GM23338 (cell line): ENCODE data around the gene GPATCH4. TPM values are rescaled to one million over a fixed set of nuclear protein-coding genes. Genes with fewer than 3 reads are reported as not detected.

ENCODE experiments used
- ATAC-seq: fragments of 200-7000 bp; cut with Tn5 transposase; 3 replicates; pipeline ENCODE4 v1.9.1; 2020
- DNase-seq: peaks from one replicate; pipeline ENCODE4 v3.0.0-alpha.2; 2015; ENCODE audit warnings: low spot score
- H2AFZ ChIP-seq: fragments of 200-600 bp; sonication (generic); 2 replicates; pipeline ENCODE4 v1.8.0; 2016; ENCODE audit warnings: antibody characterized with exemption, mild to moderate bottlenecking, moderate library complexity
- H3F3A ChIP-seq: fragments of 200-600 bp; sonication (generic); replicated peaks from 2 replicates; pipeline ENCODE4 v1.8.0; 2017; ENCODE audit warnings: antibody characterized with exemption, mixed run types, low read depth
- H3K27ac ChIP-seq: fragments of 200-600 bp; sonication (generic); 2 replicates; pipeline ENCODE4 v1.6.1; 2016; ENCODE audit warnings: low read depth
- H3K27me3 ChIP-seq: fragments of 200-600 bp; sonication (generic); 2 replicates; pipeline ENCODE4 v1.8.0; 2016; ENCODE audit warnings: mild to moderate bottlenecking, mixed run types, moderate library complexity; ENCODE audit not compliant: insufficient read depth
- H3K36me3 ChIP-seq: fragments of 200-600 bp; sonication (generic); 2 replicates; pipeline ENCODE4 v1.8.0; 2016; ENCODE audit warnings: mild to moderate bottlenecking; ENCODE audit not compliant: insufficient read depth
- H3K4me1 ChIP-seq: fragments of 200-600 bp; sonication (generic); 2 replicates; pipeline ENCODE4 v1.8.0; 2016; ENCODE audit warnings: mild to moderate bottlenecking, moderate library complexity; ENCODE audit not compliant: insufficient read depth
- H3K4me2 ChIP-seq: fragments of 200-600 bp; sonication (generic); 2 replicates; pipeline ENCODE4 v1.7.1; 2017; ENCODE audit warnings: mixed run types
- H3K4me3 ChIP-seq: fragments of 200-600 bp; sonication (generic); 2 replicates; pipeline ENCODE4 v1.6.1; 2016; ENCODE audit warnings: mixed run types
- H3K79me2 ChIP-seq: fragments of 200-600 bp; sonication (generic); replicated peaks from 2 replicates; pipeline ENCODE4 v1.8.0; 2017; ENCODE audit warnings: mild to moderate bottlenecking; ENCODE audit not compliant: insufficient read depth
- H3K9me2 ChIP-seq: fragments of 200-600 bp; sonication (generic); 2 replicates; pipeline ENCODE4 v1.8.0; 2017; ENCODE audit not compliant: insufficient read depth
- H4K20me1 ChIP-seq: fragments of 200-600 bp; sonication (generic); replicated peaks from 2 replicates; pipeline ENCODE4 v1.8.0; 2017; ENCODE audit warnings: mild to moderate bottlenecking; ENCODE audit not compliant: insufficient read depth
- H3K27ac Mint-ChIP-seq: 2 replicates; pipeline ENCODE4 v1.8.0; 2020; ENCODE audit warnings: inconsistent platforms, mild to moderate bottlenecking, moderate library complexity, mixed read lengths
- H3K27me3 Mint-ChIP-seq: 3 replicates; pipeline ENCODE4 v1.8.0; 2022; ENCODE audit warnings: low read depth, mild to moderate bottlenecking, moderate library complexity, mixed read lengths, inconsistent platforms; ENCODE audit not compliant: insufficient read depth, poor library complexity
- H3K36me3 Mint-ChIP-seq: 3 replicates; pipeline ENCODE4 v1.8.0; 2021; ENCODE audit warnings: low read depth, mild to moderate bottlenecking, inconsistent platforms, moderate library complexity, mixed read lengths
- H3K4me1 Mint-ChIP-seq: 3 replicates; pipeline ENCODE4 v1.8.0; 2020; ENCODE audit warnings: mild to moderate bottlenecking, inconsistent platforms, mixed read lengths
- H3K4me3 Mint-ChIP-seq: 3 replicates; pipeline ENCODE4 v1.8.0; 2021; ENCODE audit warnings: moderate library complexity, mild to moderate bottlenecking, inconsistent platforms, mixed read lengths
- H3K9me3 Mint-ChIP-seq: 3 replicates; pipeline ENCODE4 v1.8.0; 2020; ENCODE audit warnings: moderate library complexity, mild to moderate bottlenecking, inconsistent platforms, mixed read lengths
- CREB1 ChIP-seq: fragments of 250-450 bp; sonication (Bioruptor Pico); IDR thresholded peaks from 2 replicates; pipeline ENCODE4 v1.5.0; 2020; ENCODE audit warnings: low read depth, mild to moderate bottlenecking, moderate library complexity
- JUNB ChIP-seq: IDR thresholded peaks from one replicate; pipeline ENCODE4 v1.6.1; 2016; ENCODE audit warnings: antibody characterized with exemption; ENCODE audit not compliant: unreplicated experiment
- STAT1 ChIP-seq: IDR thresholded peaks from one replicate; pipeline ENCODE4 v1.6.1; 2016; ENCODE audit warnings: antibody characterized with exemption; ENCODE audit not compliant: unreplicated experiment
- ZNF114 ChIP-seq: fragments of 250-450 bp; sonication (Bioruptor Pico); IDR thresholded peaks from 2 replicates; pipeline ENCODE4 v1.5.0; 2020; ENCODE audit warnings: mild to moderate bottlenecking, moderate library complexity
- ZNF331 ChIP-seq: fragments of 250-450 bp; sonication (Bioruptor Pico); IDR thresholded peaks from 2 replicates; pipeline ENCODE4 v1.5.0; 2020; ENCODE audit warnings: low read depth, mild to moderate bottlenecking, moderate library complexity
- polyA plus RNA-seq: library from polyadenylated mRNA; unstranded; fragments of >200 nt; fragmentation: Nextera tagmentation; extraction: Ambion mirVana; gene quantifications from 2 replicates; pipeline ENCODE4 v1.2.1, GENCODE V29; 2016
- total RNA-seq: library from RNA; depleted of rRNA; stranded (reverse); fragments of >200 nt; shearing (Covaris generic); gene quantifications from 2 replicates; pipeline ENCODE4 v1.2.3, GENCODE V29; 2014
- TF ChIP-seq, protein P1 (sequence below), 2 experiments: fragments of 200-600 bp in 1 of 2; sonication (generic) in 1 of 2; conservative IDR thresholded peaks; 2 replicates each; pipeline versions ENCODE4 v1.5.1 to v1.6.1; 2016 to 2017; ENCODE audit warnings: antibody characterized with exemption in 2 of 2, low read depth in 2 of 2, mild to moderate bottlenecking in 2 of 2, moderate library complexity in 1 of 2
- TF ChIP-seq, protein P2 (sequence below): fragments of 250-450 bp; sonication (Bioruptor Pico); IDR thresholded peaks from 2 replicates; pipeline ENCODE4 v1.5.0; 2020; ENCODE audit warnings: mild to moderate bottlenecking, moderate library complexity
- TF ChIP-seq, protein P3 (sequence below): IDR thresholded peaks from 2 replicates; pipeline ENCODE4 v1.6.1; 2016; ENCODE audit warnings: antibody characterized with exemption

The GPATCH4 gene
- total and polyA plus RNA-seq, 2 experiments from 2014 or later: 58.9 to 187 TPM

DNA sequence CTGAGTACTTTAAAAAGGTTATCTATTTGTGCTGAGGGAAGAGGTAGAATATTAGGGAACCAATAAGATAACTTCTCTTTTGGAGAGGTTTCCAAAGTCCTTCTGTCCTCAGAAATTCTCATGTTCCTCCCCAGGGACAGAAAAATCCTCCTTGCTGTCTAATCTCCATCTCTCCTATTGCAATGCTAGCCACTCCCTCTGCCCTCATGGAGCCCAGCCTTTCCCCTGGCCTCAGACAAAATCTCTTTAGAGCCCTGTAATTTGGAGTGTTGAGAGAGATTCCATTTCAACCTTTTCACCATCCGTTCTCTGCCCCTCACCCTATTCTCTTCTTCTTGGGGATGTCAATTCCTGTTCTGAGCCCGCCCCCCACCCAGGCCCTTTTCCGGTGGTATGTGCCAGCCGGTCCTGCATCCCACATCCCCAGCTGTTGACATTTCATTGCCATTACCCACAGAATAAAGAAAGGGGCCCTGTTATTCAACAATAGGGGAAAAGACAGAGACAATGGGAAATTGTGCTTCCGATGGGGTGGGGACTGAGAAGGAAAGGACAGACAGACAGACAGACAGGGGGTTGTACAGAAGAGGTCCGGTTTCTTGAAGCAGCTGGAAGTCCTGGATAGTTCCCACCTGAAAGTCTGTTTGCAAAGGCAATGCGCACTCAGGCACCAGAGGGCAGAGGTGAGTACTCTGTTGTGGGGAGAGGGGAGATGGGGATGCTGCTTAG, 17.7 kb upstream of the GPATCH4 start, which contains the start of gene HAPLN2:
HAPLN2 (plus strand) TSS at position 563 of the 729 bp plus-strand sequence. CDS start 4,076 bp downstream, outside the sequence.
- peak; percentile 76 for ATAC-seq
- no peak within 1 kb of the TSS for H3K27ac ChIP-seq
- no peak within 1 kb of the TSS; the same call in 1 of the 2 replicates for H2AFZ ChIP-seq
- DNase-seq: peak; percentile 82
- Mint-ChIP-seq H3K27ac (no peak within 1 kb of the TSS), H3K36me3 (no peaks in the 10 kb centered on the region), H3K9me3 (no peaks in the 10 kb centered on the region), H3K27me3 (peaks cover 37% of the 10 kb centered on the region), H3K4me3 (peak within 1 kb of the TSS; percentile 39; the same call in 2 of the 3 replicates), H3K4me1 (peaks cover 10% of the 10 kb centered on the region)
- no peak for TF ChIP-seq ZNF331 (CRISPR knock-in tag)
- TF ChIP-seq, protein P1, sequence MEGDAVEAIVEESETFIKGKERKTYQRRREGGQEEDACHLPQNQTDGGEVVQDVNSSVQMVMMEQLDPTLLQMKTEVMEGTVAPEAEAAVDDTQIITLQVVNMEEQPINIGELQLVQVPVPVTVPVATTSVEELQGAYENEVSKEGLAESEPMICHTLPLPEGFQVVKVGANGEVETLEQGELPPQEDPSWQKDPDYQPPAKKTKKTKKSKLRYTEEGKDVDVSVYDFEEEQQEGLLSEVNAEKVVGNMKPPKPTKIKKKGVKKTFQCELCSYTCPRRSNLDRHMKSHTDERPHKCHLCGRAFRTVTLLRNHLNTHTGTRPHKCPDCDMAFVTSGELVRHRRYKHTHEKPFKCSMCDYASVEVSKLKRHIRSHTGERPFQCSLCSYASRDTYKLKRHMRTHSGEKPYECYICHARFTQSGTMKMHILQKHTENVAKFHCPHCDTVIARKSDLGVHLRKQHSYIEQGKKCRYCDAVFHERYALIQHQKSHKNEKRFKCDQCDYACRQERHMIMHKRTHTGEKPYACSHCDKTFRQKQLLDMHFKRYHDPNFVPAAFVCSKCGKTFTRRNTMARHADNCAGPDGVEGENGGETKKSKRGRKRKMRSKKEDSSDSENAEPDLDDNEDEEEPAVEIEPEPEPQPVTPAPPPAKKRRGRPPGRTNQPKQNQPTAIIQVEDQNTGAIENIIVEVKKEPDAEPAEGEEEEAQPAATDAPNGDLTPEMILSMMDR (conservative IDR thresholded peaks at IDR 0.05; ENCODE audit: low read depth in 2 of 2): peak; percentile 74 to 88
- H3K4me3 ChIP-seq: peak within 1 kb of the TSS; percentile 18
- 0 out of 2 replicates have a peak, but pooled peaks cover 10% of the 10 kb centered on the region for H3F3A ChIP-seq
- H3K79me2 ChIP-seq: no peaks in the 10 kb centered on the region
- H3K4me1 ChIP-seq: peaks cover 13% of the 10 kb centered on the region; the same call in 1 of the 2 replicates
- peak within 1 kb of the TSS; percentile 60 for H3K4me2 ChIP-seq
- no peaks in the 10 kb centered on the region for H3K9me2 ChIP-seq
- peaks cover 46% of the 10 kb centered on the region for H3K27me3 ChIP-seq
- no peaks in the 10 kb centered on the region for H3K36me3 ChIP-seq
- no peaks in the 10 kb centered on the region for H4K20me1 ChIP-seq

DNA sequence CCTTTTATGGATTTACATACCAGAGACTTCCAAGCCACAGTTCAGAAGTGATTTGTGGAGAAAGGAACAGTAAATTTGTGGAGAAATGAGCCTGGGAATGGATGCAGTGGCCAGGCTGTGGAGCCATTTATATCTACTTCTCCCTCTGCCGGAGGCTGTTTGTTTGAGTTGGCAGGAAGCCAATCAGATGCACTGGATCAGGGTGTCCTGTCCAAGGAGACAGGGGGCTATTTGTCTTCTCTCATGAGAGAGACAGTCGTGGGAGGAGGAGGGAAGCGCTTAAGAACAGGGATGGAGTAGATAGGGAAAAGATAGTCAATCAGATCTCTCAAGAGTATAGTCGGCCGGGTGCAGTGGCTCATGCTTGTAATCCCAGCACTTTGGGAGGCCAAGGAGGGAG, 15.2 kb upstream of the GPATCH4 start:
- peaks cover 7% of the 10 kb centered on the region; the same call in 1 of the 2 replicates for H3K4me1 ChIP-seq
- H3K27me3 Mint-ChIP-seq: peaks cover 16% of the 10 kb centered on the region
- no peak overlapping the region for H3K4me3 ChIP-seq
- H3K27me3 ChIP-seq: peaks cover 21% of the 10 kb centered on the region
- H3K4me2 ChIP-seq: no peak overlapping the region
- H4K20me1 ChIP-seq: no peaks in the 10 kb centered on the region
- ATAC-seq (no peak), DNase-seq (no peak)
- H3K27ac Mint-ChIP-seq: no peak overlapping the region
- no peaks in the 10 kb centered on the region for H3K36me3 Mint-ChIP-seq
- peaks cover 14% of the 10 kb centered on the region for H3K4me1 Mint-ChIP-seq
- peaks cover 6% of the 10 kb centered on the region; the same call in 1 of the 2 replicates for H3F3A ChIP-seq
- no peaks in the 10 kb centered on the region for H3K79me2 ChIP-seq
- H2AFZ ChIP-seq: 0 out of 2 replicates have a peak overlapping the region, but pooled peaks have one; percentile 20
- no peaks in the 10 kb centered on the region for H3K36me3 ChIP-seq
- H3K27ac ChIP-seq: no peak overlapping the region
- no peaks in the 10 kb centered on the region for H3K9me3 Mint-ChIP-seq
- H3K4me3 Mint-ChIP-seq: no peak overlapping the region
- H3K9me2 ChIP-seq: no peaks in the 10 kb centered on the region
- TF ChIP-seq, protein P2, sequence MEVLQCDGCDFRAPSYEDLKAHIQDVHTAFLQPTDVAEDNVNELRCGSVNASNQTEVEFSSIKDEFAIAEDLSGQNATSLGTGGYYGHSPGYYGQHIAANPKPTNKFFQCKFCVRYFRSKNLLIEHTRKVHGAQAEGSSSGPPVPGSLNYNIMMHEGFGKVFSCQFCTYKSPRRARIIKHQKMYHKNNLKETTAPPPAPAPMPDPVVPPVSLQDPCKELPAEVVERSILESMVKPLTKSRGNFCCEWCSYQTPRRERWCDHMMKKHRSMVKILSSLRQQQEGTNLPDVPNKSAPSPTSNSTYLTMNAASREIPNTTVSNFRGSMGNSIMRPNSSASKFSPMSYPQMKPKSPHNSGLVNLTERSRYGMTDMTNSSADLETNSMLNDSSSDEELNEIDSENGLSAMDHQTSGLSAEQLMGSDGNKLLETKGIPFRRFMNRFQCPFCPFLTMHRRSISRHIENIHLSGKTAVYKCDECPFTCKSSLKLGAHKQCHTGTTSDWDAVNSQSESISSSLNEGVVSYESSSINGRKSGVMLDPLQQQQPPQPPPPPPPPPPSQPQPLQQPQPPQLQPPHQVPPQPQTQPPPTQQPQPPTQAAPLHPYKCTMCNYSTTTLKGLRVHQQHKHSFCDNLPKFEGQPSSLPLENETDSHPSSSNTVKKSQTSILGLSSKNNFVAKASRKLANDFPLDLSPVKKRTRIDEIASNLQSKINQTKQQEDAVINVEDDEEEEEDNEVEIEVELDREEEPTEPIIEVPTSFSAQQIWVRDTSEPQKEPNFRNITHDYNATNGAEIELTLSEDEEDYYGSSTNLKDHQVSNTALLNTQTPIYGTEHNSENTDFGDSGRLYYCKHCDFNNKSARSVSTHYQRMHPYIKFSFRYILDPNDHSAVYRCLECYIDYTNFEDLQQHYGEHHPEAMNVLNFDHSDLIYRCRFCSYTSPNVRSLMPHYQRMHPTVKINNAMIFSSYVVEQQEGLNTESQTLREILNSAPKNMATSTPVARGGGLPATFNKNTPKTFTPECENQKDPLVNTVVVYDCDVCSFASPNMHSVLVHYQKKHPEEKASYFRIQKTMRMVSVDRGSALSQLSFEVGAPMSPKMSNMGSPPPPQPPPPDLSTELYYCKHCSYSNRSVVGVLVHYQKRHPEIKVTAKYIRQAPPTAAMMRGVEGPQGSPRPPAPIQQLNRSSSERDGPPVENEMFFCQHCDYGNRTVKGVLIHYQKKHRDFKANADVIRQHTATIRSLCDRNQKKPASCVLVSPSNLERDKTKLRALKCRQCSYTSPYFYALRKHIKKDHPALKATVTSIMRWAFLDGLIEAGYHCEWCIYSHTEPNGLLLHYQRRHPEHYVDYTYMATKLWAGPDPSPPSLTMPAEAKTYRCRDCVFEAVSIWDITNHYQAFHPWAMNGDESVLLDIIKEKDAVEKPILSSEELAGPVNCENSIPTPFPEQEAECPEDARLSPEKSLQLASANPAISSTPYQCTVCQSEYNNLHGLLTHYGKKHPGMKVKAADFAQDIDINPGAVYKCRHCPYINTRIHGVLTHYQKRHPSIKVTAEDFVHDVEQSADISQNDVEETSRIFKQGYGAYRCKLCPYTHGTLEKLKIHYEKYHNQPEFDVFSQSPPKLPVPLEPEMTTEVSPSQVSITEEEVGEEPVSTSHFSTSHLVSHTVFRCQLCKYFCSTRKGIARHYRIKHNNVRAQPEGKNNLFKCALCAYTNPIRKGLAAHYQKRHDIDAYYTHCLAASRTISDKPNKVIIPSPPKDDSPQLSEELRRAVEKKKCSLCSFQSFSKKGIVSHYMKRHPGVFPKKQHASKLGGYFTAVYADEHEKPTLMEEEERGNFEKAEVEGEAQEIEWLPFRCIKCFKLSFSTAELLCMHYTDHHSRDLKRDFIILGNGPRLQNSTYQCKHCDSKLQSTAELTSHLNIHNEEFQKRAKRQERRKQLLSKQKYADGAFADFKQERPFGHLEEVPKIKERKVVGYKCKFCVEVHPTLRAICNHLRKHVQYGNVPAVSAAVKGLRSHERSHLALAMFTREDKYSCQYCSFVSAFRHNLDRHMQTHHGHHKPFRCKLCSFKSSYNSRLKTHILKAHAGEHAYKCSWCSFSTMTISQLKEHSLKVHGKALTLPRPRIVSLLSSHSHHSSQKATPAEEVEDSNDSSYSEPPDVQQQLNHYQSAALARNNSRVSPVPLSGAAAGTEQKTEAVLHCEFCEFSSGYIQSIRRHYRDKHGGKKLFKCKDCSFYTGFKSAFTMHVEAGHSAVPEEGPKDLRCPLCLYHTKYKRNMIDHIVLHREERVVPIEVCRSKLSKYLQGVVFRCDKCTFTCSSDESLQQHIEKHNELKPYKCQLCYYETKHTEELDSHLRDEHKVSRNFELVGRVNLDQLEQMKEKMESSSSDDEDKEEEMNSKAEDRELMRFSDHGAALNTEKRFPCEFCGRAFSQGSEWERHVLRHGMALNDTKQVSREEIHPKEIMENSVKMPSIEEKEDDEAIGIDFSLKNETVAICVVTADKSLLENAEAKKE: no peak
- TF ChIP-seq, protein P1 (conservative IDR thresholded peaks at IDR 0.05; ENCODE audit: low read depth in 2 of 2): no peak
- TF ChIP-seq JUNB (no peak), CREB1 (no peak), ZNF331 (CRISPR knock-in tag) (no peak), STAT1 (no peak), ZNF114 (CRISPR knock-in tag) (no peak)
- TF ChIP-seq, protein P3, sequence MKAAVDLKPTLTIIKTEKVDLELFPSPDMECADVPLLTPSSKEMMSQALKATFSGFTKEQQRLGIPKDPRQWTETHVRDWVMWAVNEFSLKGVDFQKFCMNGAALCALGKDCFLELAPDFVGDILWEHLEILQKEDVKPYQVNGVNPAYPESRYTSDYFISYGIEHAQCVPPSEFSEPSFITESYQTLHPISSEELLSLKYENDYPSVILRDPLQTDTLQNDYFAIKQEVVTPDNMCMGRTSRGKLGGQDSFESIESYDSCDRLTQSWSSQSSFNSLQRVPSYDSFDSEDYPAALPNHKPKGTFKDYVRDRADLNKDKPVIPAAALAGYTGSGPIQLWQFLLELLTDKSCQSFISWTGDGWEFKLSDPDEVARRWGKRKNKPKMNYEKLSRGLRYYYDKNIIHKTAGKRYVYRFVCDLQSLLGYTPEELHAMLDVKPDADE: no peak
